SHP77 (cell line): ENCODE data around the gene NLGN2.
A peak's percentile ranks its signal among the peaks of the same experiment; 100 is the strongest.

Experiments
- DNase-seq, 2 experiments: peaks; one replicate each; lab custom pipeline; 2025; lab: John Stamatoyannopoulos, UW

The NLGN2 gene

DNA sequence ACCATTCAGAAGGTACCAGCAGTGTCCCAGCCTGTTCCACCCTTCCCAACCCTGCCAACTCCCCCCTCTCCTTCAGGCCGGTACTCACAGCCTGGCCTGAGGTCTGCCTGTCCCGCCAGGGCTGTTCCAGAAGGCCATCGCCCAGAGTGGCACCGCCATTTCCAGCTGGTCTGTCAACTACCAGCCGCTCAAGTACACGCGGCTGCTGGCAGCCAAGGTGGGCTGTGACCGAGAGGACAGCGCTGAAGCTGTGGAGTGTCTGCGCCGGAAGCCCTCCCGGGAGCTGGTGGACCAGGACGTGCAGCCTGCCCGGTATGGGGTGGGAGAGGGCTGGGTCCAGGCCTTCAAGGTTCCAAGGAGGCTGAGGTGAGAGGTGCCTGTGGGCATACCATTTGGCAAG lies 7.2 kb downstream of the NLGN2 start:
- DNase-seq = no peak

GRCh38 chr17:7415784-7416183 lies 8.1 kb downstream of the NLGN2 start:
- no peak for DNase-seq

GRCh38 chr17:7416323-7416722 lies 8.7 kb downstream of the NLGN2 start:
- no peak for DNase-seq

DNA sequence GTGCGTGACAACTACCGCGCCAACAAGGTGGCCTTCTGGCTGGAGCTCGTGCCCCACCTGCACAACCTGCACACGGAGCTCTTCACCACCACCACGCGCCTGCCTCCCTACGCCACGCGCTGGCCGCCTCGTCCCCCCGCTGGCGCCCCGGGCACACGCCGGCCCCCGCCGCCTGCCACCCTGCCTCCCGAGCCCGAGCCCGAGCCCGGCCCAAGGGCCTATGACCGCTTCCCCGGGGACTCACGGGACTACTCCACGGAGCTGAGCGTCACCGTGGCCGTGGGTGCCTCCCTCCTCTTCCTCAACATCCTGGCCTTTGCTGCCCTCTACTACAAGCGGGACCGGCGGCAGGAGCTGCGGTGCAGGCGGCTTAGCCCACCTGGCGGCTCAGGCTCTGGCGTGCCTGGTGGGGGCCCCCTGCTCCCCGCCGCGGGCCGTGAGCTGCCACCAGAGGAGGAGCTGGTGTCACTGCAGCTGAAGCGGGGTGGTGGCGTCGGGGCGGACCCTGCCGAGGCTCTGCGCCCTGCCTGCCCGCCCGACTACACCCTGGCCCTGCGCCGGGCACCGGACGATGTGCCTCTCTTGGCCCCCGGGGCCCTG lies 9.5 kb downstream of the NLGN2 start:
- DNase-seq = no peak

DNA sequence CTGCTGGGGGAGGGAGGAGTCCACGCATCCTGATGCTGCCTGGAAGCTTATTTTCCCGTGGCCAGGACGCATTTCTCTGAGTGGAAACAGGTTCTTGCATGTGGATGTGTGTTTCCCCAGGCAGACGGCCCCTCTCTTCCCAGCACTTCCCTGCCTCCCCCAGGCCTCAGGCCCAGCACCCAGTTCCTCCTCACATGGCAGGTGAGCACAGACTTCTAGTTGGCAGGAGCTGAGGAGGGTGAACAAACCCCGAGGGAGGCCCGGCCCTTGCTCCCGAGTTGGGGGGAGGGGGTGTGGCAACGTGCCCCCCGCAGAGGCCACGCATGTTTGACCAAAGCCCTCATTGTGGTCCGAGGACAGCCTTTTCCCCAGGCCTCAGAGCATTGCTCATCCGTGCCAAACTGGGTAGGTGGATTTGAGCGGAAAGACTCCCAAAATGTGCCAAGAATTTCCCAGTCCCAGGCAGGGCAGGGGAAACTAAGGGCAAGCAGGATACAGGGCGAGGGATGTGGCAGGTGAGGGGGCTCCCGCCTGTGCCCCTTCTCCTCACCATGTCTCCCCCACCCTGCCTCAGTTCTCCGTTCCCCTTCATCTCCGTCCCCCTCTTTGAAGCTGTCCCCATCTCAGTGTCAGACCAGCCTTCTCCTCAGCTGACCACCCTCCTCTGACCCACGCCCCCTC lies 11.0 kb downstream of the NLGN2 start:
- DNase-seq = no peak

- DNase-seq = no peak
Observed at GRCh38 chr17:7419819-7420610, 12.4 kb downstream of the NLGN2 start, which contains the start of gene SPEM1. Gene SPEM1 (plus strand): TSS chr17:7420324. CDS start chr17:7420385, 61 bp downstream.

DNA sequence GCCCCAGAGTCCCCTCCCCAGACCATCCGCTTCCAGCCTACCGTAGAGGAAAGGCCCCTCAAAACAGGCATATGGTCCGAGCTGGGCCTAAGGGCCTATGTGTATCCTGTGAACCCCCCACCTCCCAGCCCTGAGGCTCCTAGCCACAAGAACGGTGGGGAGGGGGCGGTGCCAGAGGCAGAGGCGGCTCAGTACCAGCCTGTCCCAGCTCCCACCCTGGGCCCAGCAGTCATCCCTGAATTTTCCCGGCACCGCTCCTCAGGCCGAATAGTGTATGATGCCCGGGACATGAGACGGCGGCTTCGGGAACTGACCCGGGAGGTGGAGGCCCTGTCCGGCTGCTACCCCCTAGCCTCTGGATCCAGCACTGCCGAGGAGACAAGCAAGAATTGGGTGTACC lies 13.5 kb downstream of the NLGN2 start:
- DNase-seq = no peak

- DNase-seq = peak; percentile 57 to 65
Observed at GRCh38 chr17:7423679-7424078, 16.0 kb downstream of the NLGN2 start.

DNA sequence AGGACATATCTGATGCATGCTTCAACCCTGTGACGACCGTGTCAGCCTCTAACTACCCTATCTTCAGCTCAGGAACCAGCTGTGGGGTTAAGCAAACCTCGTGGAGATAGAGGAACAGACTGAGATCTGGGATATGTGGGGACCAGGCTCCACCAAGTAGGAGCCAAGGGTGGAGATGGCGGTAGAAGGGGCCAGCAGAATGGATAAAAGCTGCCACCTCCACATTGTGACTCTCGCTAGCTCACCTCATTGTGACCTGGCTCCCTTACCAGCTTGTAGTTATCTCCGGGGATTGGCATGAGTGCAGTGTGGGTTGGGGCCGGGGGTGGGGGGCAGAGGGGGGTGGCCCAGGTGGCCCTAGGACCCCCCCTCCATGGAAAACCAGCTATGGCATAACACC lies 17.7 kb downstream of the NLGN2 start, which contains the start of gene SPEM2:
SPEM2 (plus strand) TSS at position 301 of the 400 bp plus-strand sequence; CDS start at position 374, 73 bp downstream.
- no peak for DNase-seq

GRCh38 chr17:7425756-7426155 lies 18.1 kb downstream of the NLGN2 start:
- no peak for DNase-seq

DNA sequence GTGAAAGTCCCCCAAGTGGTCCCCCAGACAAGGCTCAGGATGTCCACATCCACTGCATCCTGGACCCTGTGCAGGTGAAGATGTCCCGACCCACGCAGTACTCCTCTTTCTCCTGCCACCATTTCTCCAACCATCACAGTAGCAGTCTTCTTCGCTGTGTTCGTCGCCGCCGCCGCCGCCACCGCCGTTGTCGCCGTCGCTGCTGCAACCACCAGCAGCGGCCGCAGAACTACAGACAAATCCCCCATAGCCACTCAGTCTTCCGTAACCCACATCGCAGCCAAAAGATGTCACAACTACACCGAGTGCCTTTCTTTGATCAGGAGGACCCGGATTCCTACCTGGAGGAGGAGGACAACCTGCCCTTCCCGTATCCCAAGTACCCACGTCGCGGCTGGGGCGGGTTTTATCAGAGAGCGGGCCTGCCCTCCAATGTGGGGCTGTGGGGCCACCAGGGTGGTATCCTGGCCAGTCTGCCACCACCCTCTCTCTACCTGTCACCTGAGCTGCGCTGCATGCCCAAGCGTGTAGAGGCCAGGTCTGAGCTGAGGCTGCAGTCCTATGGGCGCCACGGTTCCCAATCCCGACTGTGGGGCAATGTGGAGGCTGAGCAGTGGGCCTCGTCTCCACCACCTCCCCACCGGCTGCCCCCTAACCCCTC lies 18.7 kb downstream of the NLGN2 start:
- no peak for DNase-seq

DNA sequence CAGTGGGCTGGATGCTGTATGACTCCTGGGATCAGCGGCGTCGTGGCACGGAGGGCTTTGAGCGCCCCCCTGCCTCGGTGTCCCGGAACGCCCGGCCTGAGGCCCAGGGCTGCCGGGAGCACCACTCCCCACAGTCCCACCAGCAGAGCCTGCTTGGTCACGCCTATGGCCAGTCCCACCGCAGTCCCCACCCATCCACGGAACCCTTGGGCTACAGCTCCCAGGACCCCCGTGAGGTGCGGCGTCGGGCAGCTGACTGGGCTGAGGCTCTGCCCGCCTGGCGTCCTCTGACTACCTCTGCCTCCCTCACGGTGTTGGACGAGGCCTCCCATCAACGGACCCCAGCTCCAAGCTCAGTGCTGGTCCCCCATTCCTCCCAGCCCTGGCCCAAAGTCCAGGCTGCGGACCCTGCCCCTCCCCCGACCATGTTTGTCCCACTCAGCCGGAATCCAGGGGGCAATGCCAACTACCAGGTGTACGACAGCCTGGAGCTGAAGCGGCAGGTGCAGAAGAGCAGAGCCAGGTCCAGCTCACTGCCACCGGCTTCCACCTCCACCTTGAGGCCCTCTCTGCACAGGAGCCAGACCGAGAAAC lies 19.3 kb downstream of the NLGN2 start:
- no peak for DNase-seq

- DNase-seq = no peak
Observed at GRCh38 chr17:7427549-7427948, 19.9 kb downstream of the NLGN2 start.

- DNase-seq = no peak
Observed at GRCh38 chr17:7428557-7428956, 20.9 kb downstream of the NLGN2 start, which contains the start of gene SPEM3. Gene SPEM3 (plus strand): TSS chr17:7428857. CDS start chr17:7428903, 46 bp downstream.

- DNase-seq = no peak
Observed at GRCh38 chr17:7429722-7430121, 22.1 kb downstream of the NLGN2 start.

DNA sequence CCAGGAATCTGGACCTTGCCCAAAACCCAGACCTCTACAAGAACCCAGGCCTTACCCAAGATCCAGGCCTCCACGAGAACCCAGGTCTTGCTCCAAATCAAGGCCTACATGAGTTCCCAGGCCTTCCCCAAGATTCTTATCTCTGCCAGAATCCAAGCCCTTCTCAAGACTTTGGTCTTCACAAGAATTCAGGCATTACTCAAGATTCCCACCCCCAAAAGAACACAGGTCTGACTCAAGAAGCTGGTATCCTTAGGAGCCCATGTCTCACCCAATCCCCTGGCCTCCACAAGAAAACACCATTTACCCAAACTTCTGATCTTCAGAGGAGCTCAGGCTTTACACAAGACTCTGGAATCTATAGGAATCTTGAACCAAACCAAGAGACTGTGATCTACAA lies 23.6 kb downstream of the NLGN2 start:
- no peak for DNase-seq

DNA sequence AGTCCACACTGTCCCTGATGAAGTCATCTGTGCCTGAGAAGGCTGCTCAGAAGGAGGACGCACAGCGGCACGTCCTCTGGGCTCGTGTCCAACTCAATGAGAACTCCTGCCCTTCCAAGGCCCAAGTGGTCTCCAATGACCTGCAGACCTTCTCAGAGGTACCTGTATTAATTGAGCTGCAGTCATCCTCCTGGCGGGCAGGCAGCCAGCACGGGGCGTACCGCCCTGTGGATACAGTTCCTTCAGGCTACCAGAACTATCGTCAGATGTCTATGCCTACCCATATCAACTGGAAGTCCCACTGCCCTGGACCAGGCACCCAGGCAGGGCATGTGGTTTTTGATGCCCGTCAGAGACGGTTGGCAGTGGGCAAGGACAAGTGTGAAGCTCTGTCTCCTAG lies 24.7 kb downstream of the NLGN2 start:
- DNase-seq = no peak

GRCh38 chr17:7435676-7436555 lies 28.3 kb downstream of the NLGN2 start:
- DNase-seq = peak; percentile 59 to 73

GRCh38 chr17:7436556-7437368 lies 29.1 kb downstream of the NLGN2 start:
- peak; percentile 84 to 89 for DNase-seq

DNA sequence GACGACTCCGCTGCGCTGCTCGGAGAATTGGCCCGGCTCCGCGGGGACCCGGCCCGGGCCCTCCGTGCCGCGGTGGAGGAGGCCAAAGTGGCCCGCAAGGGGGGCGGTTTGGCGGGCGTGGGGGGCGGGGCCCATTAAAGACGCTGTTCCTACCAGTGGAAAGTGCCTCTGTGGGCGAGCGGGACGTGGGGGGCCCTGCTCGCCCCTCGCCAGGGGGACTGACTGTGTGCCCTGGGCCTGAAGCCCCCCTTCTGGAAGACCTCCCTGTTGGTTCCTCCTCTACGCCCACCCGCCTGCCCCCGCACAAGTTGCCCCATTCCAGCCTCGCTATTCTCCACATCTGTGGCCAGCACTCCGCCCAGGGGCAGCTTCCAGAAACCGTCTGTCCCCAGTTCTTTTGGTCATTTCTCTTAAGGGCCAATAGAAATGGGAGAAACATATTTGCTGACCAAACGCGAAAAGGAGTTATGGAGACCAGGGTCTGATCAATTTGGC lies 29.8 kb downstream of the NLGN2 start:
- DNase-seq = no peak
